ENCODE measurements around the gene CAMK2N2. TPM values are rescaled to one million over a fixed set of nuclear protein-coding genes. Genes with fewer than 3 reads are reported as not detected.

CAMK2N2 gene
- total RNA-seq, 1 donor from 2014 or later, result 2.6 TPM

- H3K79me2 ChIP-seq (ENCODE audit: insufficient read depth, low read length), result no peaks in the 10 kb centered on the region
- no peaks in the 10 kb centered on the region for H3K36me3 ChIP-seq (ENCODE audit: insufficient read depth, low read length)
- Mint-ChIP-seq H3K27ac (ENCODE audit: unreplicated experiment) (peak overlapping the region; percentile 15), H3K36me3 (ENCODE audit: low read depth, unreplicated experiment) (peaks cover 12% of the 10 kb centered on the region), H3K27me3 (ENCODE audit: low read depth, unreplicated experiment) (peaks cover 51% of the 10 kb centered on the region), H3K9me3 (ENCODE audit: unreplicated experiment) (peaks cover 3% of the 10 kb centered on the region), H3K4me1 (ENCODE audit: low read depth, unreplicated experiment) (peaks cover 11% of the 10 kb centered on the region), H3K4me3 (ENCODE audit: unreplicated experiment) (peak overlapping the region; percentile 78)
- H3K4me1 ChIP-seq (ENCODE audit: insufficient read depth, low read length), result peaks cover 18% of the 10 kb centered on the region
- TF ChIP-seq, protein P1, sequence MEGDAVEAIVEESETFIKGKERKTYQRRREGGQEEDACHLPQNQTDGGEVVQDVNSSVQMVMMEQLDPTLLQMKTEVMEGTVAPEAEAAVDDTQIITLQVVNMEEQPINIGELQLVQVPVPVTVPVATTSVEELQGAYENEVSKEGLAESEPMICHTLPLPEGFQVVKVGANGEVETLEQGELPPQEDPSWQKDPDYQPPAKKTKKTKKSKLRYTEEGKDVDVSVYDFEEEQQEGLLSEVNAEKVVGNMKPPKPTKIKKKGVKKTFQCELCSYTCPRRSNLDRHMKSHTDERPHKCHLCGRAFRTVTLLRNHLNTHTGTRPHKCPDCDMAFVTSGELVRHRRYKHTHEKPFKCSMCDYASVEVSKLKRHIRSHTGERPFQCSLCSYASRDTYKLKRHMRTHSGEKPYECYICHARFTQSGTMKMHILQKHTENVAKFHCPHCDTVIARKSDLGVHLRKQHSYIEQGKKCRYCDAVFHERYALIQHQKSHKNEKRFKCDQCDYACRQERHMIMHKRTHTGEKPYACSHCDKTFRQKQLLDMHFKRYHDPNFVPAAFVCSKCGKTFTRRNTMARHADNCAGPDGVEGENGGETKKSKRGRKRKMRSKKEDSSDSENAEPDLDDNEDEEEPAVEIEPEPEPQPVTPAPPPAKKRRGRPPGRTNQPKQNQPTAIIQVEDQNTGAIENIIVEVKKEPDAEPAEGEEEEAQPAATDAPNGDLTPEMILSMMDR (IDR thresholded peaks at IDR 0.05; ENCODE audit: insufficient read depth, low read depth, low read length), result no peak
- no peak for TF ChIP-seq EZH2 (IDR thresholded peaks at IDR 0.05; ENCODE audit: insufficient read depth, low read length)
- peaks cover 11% of the 10 kb centered on the region for H3K27me3 ChIP-seq (ENCODE audit: insufficient read depth, low read length)
- H3K4me3 ChIP-seq (ENCODE audit: insufficient read depth, low read depth, low read length), result peak overlapping the region; percentile 48
- no peak overlapping the region for H3K27ac ChIP-seq (ENCODE audit: low read depth, low read length)
- DNase-seq (ENCODE audit: low read depth), result no peak
- no peaks in the 10 kb centered on the region for H3K9me3 ChIP-seq (ENCODE audit: insufficient read depth, low read depth, low read length)
- peaks cover 32% of the 10 kb centered on the region for H4K20me1 ChIP-seq (ENCODE audit: insufficient read depth, low read length)
- H3K9ac ChIP-seq (ENCODE audit: low read length), result no peak overlapping the region
- H3K4me2 ChIP-seq (ENCODE audit: low read length), result peak overlapping the region; percentile 84
- peak overlapping the region; percentile 23 for H2AFZ ChIP-seq (ENCODE audit: low read depth, low read length)
- FAIRE-seq, result no peak
These were observed 1.3 kb downstream of the CAMK2N2 start for GRCh38 chr3:184259878-184260723.

GRCh38 chr3:184259396-184259877 is 1.9 kb downstream of the CAMK2N2 start:
- Histone ChIP-seq H3K4me3 (ENCODE audit: insufficient read depth, low read depth, low read length) (no peak overlapping the region), H2AFZ (ENCODE audit: low read depth, low read length) (no peak overlapping the region), H3K4me1 (ENCODE audit: insufficient read depth, low read length) (peaks cover 18% of the 10 kb centered on the region), H4K20me1 (ENCODE audit: insufficient read depth, low read length) (peaks cover 32% of the 10 kb centered on the region), H3K9ac (ENCODE audit: low read length) (no peak overlapping the region), H3K36me3 (ENCODE audit: insufficient read depth, low read length) (no peaks in the 10 kb centered on the region), H3K27me3 (ENCODE audit: insufficient read depth, low read length) (peaks cover 11% of the 10 kb centered on the region), H3K4me2 (ENCODE audit: low read length) (no peak overlapping the region), H3K27ac (ENCODE audit: low read depth, low read length) (no peak overlapping the region), H3K9me3 (ENCODE audit: insufficient read depth, low read depth, low read length) (no peaks in the 10 kb centered on the region), H3K79me2 (ENCODE audit: insufficient read depth, low read length) (no peaks in the 10 kb centered on the region)
- H3K4me1 Mint-ChIP-seq (ENCODE audit: low read depth, unreplicated experiment), result peaks cover 11% of the 10 kb centered on the region
- DNase-seq (ENCODE audit: low read depth) (no peak), FAIRE-seq (no peak)
- no peak overlapping the region for H3K27ac Mint-ChIP-seq (ENCODE audit: unreplicated experiment)
- no peak overlapping the region for H3K4me3 Mint-ChIP-seq (ENCODE audit: unreplicated experiment)
- H3K9me3 Mint-ChIP-seq (ENCODE audit: unreplicated experiment), result peaks cover 3% of the 10 kb centered on the region
- peaks cover 46% of the 10 kb centered on the region for H3K27me3 Mint-ChIP-seq (ENCODE audit: low read depth, unreplicated experiment)
- peaks cover 12% of the 10 kb centered on the region for H3K36me3 Mint-ChIP-seq (ENCODE audit: low read depth, unreplicated experiment)
- TF ChIP-seq, protein P1 (IDR thresholded peaks at IDR 0.05; ENCODE audit: insufficient read depth, low read depth, low read length), result no peak
- peak; percentile 38 for TF ChIP-seq EZH2 (IDR thresholded peaks at IDR 0.05; ENCODE audit: insufficient read depth, low read length)

DNA sequence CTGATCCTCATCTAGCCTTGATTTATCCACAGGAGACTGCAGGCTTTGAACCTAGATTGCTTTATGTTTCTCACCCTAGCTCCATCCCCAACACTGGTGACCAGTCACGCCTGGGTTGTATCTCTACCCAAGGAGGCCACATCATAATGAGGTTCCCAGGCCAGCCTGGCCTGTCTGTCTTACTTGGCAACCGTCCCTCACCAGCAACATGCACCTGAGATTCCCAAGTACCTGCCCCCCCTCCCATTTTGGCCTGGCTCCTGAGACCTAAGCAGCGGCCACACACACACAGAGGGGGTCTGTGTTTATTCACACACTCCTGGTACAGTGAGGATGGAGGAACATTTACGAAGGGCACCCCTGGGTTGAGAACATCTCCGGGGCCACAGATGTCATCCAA is 2.4 kb downstream of the CAMK2N2 start:
- H3K9me3 Mint-ChIP-seq (ENCODE audit: unreplicated experiment), result peaks cover 3% of the 10 kb centered on the region
- no peak overlapping the region for H3K27ac ChIP-seq (ENCODE audit: low read depth, low read length)
- no peaks in the 10 kb centered on the region for H3K36me3 ChIP-seq (ENCODE audit: insufficient read depth, low read length)
- DNase-seq (ENCODE audit: low read depth) (no peak), FAIRE-seq (no peak)
- H3K27me3 Mint-ChIP-seq (ENCODE audit: low read depth, unreplicated experiment), result peaks cover 45% of the 10 kb centered on the region
- no peak overlapping the region for H3K9ac ChIP-seq (ENCODE audit: low read length)
- no peaks in the 10 kb centered on the region for H3K9me3 ChIP-seq (ENCODE audit: insufficient read depth, low read depth, low read length)
- H4K20me1 ChIP-seq (ENCODE audit: insufficient read depth, low read length), result peaks cover 32% of the 10 kb centered on the region
- H3K4me1 Mint-ChIP-seq (ENCODE audit: low read depth, unreplicated experiment), result peaks cover 11% of the 10 kb centered on the region
- H2AFZ ChIP-seq (ENCODE audit: low read depth, low read length), result no peak overlapping the region
- H3K27me3 ChIP-seq (ENCODE audit: insufficient read depth, low read length), result peaks cover 11% of the 10 kb centered on the region
- H3K4me2 ChIP-seq (ENCODE audit: low read length), result no peak overlapping the region
- no peak overlapping the region for H3K27ac Mint-ChIP-seq (ENCODE audit: unreplicated experiment)
- no peak overlapping the region for H3K4me3 Mint-ChIP-seq (ENCODE audit: unreplicated experiment)
- H3K4me1 ChIP-seq (ENCODE audit: insufficient read depth, low read length), result peaks cover 18% of the 10 kb centered on the region
- TF ChIP-seq, protein P1 (IDR thresholded peaks at IDR 0.05; ENCODE audit: insufficient read depth, low read depth, low read length), result no peak
- TF ChIP-seq EZH2 (IDR thresholded peaks at IDR 0.05; ENCODE audit: insufficient read depth, low read length), result no peak
- H3K4me3 ChIP-seq (ENCODE audit: insufficient read depth, low read depth, low read length), result no peak overlapping the region
- no peaks in the 10 kb centered on the region for H3K79me2 ChIP-seq (ENCODE audit: insufficient read depth, low read length)
- H3K36me3 Mint-ChIP-seq (ENCODE audit: low read depth, unreplicated experiment), result peaks cover 12% of the 10 kb centered on the region

Measured in astrocyte (in vitro differentiated cells and primary cell).